ENCODE measurements around the gene SHROOM4.

GRCh38 chrX:50798783-50799182, 15.2 kb downstream of the SHROOM4 start:
- TF ChIP-seq CTCF (IDR thresholded peaks at IDR 0.05), result no peak
- TF ChIP-seq POLR2A (IDR thresholded peaks at IDR 0.05), result no peak
